Glomerular visceral epithelial cell (primary cell): ENCODE data around the gene PRLHR.

Source experiments
- DNase-seq: peaks from one replicate; pipeline ENCODE4 v3.0.0-alpha.2; 2016; ENCODE audit errors: extremely low spot score

The PRLHR gene

GRCh38 chr10:118587881-118588651, 7.4 kb downstream of the PRLHR start:
- DNase-seq: no peak

- DNase-seq: no peak
These were observed 8.5 kb downstream of the PRLHR start for GRCh38 chr10:118586911-118587310.

- DNase-seq: no peak
These were observed 9.7 kb downstream of the PRLHR start for GRCh38 chr10:118585794-118586193.

DNA sequence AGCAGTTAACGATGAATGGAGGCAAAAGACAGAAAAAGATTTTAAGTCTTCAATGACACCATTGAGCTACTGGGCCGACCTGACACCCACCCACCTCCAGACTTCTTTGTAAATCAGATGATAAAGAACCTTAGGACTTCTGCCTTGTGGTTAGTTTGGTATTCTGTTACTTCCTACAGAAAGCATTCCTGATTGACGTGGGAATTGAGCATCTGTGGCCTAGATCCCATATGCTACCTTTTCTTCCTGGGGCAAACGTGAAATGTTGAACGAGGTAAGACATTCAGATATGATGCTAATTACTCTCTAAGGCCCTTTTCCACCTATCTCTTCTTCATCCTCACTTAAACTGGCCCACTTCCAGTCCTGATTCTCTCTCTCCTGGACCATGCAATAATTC, 10.2 kb downstream of the PRLHR start:
- DNase-seq: no peak

GRCh38 chr10:118584181-118584954, 11.1 kb downstream of the PRLHR start:
- peak; percentile 60 for DNase-seq

DNA sequence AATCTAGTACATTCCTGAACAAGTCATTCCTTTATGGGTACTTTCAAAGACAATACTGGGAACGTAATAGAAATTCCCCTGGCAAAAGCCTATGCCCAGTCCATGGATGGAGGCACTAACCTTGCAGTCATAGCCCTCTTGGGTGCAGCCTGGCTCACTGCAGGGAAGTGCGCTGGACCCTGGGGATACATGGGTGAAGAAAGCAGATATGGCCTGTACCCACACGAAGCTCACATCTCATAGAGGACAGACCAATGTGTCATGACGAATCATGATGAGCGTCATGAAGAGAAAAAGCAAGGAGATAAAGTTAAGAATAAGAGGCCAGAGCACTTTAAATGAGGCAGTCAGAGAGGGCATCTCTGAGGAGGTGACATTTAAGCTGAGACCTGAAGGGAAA, 11.8 kb downstream of the PRLHR start:
- no peak for DNase-seq

DNA sequence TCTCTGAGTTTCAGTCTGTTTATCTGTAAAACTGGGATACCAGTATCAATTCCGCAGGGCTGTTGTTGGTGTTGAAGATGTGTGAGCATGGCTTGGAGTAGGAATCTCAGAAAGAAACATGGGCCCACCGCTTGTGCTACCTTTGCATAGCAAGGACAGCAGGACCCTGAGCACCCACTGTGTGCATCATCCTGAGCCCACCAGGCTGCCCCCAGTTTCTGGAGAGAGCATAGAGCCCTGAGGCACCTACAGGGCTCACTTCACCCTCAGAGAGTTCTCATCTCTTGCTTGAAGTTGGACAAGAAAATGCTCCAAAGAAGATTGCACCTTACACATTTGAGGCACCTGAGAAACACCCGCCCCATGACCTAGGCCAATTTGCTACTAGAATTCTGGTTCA, 12.9 kb downstream of the PRLHR start:
- no peak for DNase-seq

GRCh38 chr10:118581340-118581739, 14.1 kb downstream of the PRLHR start:
- DNase-seq: no peak

DNA sequence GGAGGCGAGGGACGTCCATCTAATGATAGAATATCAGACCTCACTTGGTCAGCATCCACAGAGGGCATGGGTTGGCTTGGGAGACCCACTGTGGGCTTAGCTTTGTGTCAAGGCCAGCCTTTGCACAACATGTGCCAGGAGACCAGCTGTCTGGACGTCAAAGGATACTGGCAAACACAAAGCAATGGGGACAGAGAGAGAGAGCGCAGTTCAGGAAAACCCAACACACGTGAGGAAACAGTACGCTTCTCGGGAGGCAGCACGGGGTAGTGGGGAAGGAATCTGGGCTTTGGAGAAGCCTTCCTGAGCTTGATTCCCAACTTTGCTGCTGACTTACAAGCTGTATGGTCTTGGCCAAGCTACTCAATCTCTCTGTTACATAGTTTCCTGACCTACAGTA, 14.7 kb downstream of the PRLHR start:
- DNase-seq: no peak

GRCh38 chr10:118573512-118573911, 21.9 kb downstream of the PRLHR start:
- DNase-seq: no peak

DNA sequence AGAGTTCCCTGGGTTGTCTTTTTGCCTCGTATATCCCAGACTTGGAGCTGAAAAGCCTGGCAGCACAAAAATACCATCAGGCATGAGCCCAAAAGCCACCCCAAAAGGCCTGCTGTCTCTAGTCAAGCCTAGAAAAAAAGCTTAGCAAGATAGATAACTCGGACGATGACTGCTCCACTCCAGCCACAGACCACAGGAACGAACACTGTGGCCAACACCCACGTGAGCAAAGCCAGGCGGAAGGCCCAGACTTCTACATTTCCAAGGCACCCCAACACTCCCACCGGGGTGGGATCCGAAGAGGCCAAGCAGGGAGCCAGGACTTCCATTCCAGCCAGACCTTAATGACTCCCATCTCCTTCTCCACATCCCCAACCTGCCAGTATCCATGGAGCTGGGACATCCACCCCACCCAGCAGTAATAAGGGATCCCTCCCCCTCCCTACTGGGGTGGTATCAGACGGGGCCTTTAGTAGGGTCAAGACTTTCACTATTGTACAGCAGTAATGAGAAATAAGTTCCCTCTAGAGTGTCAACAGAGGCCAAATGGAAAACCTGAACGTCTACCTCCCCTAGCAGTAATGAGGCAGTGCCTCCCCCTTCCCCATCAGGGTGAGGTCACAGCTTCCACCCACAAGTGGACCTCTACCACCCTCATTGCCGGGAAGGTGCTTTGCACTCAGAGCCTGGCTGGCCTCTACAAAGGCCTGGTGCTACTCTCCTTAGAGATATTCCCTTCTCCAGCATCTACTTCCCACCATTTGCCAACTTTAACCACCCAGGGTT, 23.0 kb downstream of the PRLHR start:
- DNase-seq: no peak

DNA sequence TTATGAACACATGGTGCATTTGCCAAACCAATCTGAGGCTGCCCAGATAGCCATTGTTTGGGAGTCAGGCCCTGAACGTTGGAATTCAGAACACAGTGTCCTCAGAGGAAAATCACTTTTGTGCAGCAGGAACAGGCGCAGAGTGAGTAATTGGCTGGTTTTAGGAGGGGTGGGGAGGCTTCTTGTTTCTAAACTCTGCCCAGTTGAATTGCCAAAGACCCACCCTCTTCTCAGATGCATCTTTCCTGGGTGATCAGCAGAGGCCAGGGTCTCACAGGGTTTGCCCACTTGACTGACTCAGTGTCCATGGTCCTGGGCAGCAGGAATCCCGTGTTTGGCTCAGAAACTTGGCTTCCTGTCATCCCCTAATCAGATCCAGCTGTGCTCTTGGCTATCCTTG, 24.3 kb downstream of the PRLHR start:
- no peak for DNase-seq

DNA sequence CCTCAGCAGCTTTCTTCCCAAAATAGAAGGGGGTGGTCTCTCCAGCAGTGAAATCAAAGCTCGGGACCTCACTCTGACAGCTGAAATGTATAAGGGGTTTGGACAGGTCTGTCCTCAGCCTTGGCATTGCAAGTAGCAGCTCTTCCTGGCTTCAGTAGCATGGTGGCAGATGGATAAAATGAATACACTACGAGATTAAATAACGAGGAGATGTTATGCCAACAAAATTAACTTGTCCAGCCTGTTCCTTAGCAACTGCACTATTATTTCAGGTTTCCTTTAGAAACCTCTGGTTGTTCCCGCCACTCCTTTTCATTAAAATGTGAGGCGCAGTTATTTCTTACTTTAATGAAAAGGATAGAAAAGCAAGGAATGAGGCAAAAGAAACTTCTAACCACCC, 24.9 kb downstream of the PRLHR start:
- DNase-seq: no peak

GRCh38 chr10:118569882-118570252, 25.6 kb downstream of the PRLHR start:
- DNase-seq: no peak

DNA sequence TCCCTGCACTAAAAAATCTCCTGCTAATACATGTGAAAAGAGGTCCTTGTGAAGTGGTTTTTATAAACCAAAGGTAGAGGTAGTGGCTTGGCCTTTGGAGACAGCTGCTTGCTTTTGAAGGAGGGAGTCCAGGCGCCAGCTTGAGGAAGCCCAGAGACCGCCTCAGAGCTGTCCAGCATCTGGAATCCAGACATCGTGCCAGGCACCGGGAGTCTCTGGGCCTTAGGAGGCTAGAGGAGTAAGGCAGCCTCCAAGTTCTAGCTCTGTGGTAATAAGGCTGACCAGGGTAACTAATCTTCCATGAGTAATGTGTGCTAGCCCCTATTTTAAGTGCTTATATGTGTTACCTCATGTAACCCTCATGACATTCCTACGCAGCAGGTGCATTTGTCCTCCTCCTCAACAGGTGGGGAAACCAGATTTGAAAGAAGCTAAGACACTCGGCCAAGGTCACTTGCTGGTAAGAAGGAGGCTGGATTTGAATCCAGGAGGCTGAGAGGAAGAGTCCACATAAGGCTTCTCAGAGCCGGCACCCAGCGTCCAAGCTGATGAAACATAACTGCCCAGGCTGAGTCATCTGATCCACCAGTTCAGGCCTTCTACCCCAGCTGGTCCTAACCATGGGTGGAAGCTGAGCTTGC, 26.1 kb downstream of the PRLHR start:
- no peak for DNase-seq

DNA sequence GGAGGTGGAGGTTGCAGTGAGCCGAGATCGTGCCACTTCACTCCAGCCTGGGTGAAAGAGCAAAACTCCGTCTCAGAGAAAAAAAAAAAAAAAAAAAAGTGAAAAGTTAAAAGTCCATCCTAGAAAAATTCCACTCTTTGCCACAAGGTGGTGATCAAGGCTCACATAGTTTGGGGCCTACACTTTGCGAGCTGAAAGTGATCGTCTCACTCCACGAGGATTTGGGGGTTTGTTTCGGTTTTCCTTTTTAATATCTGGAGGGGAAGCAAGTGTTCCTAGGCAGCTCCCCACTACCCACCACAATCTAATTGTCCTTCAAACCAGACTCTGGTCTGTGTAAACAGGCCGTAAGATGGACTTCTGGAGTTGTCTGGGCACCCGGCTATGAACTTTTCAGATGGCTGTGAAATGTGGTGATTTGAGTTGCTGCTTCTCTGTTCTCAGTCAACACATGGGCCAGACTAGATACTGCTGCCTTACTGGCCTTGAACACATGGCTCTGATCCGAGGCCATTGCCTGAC, 27.1 kb downstream of the PRLHR start:
- peak; percentile 60 for DNase-seq

- DNase-seq: no peak
These were observed 27.7 kb downstream of the PRLHR start for GRCh38 chr10:118567701-118568248.

DNA sequence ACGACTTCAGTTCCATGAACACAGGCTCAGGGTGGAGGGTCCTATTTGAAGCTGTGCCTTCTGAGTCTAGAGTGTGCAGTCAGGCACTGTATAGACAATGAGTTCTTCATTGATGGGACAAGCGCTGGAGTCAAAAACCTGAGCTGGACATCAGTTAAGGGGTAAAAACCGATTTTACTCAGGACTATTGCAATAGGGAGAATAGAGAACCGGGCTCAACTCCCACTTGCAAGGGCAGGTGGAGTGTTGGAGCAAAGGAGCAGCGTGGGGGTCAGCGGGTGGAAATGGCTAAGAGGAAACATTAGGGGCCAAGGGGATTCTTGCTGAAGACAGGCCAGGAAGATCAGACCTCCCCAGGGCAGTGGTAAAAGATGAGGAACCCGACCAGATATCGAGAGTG, 28.5 kb downstream of the PRLHR start:
- DNase-seq: no peak

- DNase-seq: no peak
These were observed 30.0 kb downstream of the PRLHR start for GRCh38 chr10:118565301-118566075.

DNA sequence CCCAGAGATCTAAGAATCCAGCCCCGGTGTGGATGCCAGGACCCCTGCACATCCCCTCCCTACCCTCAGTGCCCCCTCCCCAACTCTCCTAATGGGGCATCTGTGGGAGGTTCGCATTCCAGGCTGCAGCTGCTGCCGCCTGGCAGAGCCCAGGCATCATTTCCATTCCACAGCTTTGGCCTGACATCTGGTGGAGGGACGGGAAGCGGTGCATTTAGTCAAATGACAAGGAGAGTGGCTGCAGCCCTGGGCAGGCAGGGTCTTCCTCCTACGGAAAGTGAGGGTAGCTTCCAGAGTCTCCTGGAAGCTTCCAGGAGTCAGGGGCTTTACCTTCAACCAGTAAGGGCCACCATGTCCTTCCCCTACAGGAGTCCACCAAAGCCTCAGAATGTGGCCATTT, 30.8 kb downstream of the PRLHR start:
- no peak for DNase-seq

DNA sequence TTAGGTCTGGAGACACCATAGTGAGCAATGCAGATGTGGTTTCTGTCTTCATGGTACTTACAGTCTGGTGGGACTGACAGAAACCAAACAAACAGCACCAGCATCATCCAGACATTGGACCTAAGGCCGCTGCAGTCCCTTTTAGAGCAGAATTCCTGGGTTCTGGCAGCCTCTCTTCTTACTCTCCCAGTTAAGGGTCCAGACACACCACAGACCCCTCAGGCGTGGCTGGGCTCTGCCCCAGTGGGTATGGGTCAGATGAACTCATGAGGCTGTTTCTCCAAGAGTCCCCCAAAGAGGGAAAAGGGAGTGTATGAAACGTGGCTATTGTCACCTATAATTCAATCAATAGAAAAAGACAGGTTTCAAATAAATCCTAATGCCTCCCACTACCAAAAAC, 31.3 kb downstream of the PRLHR start:
- DNase-seq: no peak
